Activated T-helper 1 cell treated with Interleukin-2 at 50 U/mL for 16 hours (primary cell): ENCODE data around the gene KCNH6.

ENCODE experiments used
- DNase-seq: peaks from one replicate; pipeline ENCODE4 v3.0.0-alpha.2; 2020; ENCODE audit warnings: low read depth

KCNH6 gene

GRCh38 chr17:63486317-63487013 lies 36.7 kb upstream of the KCNH6 start:
- no peak for DNase-seq

- DNase-seq: no peak
Measured at GRCh38 chr17:63487014-63487339, 36.2 kb upstream of the KCNH6 start.

- DNase-seq: no peak
Measured at GRCh38 chr17:63488851-63489250, 34.3 kb upstream of the KCNH6 start.

GRCh38 chr17:63489291-63489690 lies 33.9 kb upstream of the KCNH6 start:
- no peak for DNase-seq

GRCh38 chr17:63490329-63490728 lies 32.8 kb upstream of the KCNH6 start:
- no peak for DNase-seq

GRCh38 chr17:63490858-63491400 lies 32.2 kb upstream of the KCNH6 start:
- no peak for DNase-seq

- DNase-seq: no peak
Measured at GRCh38 chr17:63491413-63491812, 31.7 kb upstream of the KCNH6 start.

GRCh38 chr17:63491977-63492618 lies 31.1 kb upstream of the KCNH6 start:
- DNase-seq: no peak

- DNase-seq: no peak
Measured at GRCh38 chr17:63492940-63493339, 30.2 kb upstream of the KCNH6 start.

- no peak for DNase-seq
Measured at GRCh38 chr17:63493411-63493810, 29.7 kb upstream of the KCNH6 start.

- no peak for DNase-seq
Measured at GRCh38 chr17:63494300-63494928, 28.7 kb upstream of the KCNH6 start.

- DNase-seq: no peak
Measured at GRCh38 chr17:63495491-63495890, 27.7 kb upstream of the KCNH6 start.

GRCh38 chr17:63496177-63496576 lies 27.0 kb upstream of the KCNH6 start:
- DNase-seq: no peak

- no peak for DNase-seq
Measured at GRCh38 chr17:63496663-63497400, 26.3 kb upstream of the KCNH6 start.

GRCh38 chr17:63497708-63498483 lies 25.3 kb upstream of the KCNH6 start:
- DNase-seq: no peak

- DNase-seq: no peak
Measured at GRCh38 chr17:63498626-63499195, 24.4 kb upstream of the KCNH6 start.

- DNase-seq: no peak
Measured at GRCh38 chr17:63500543-63501390, 22.4 kb upstream of the KCNH6 start.

- no peak for DNase-seq
Measured at GRCh38 chr17:63503341-63503705, 19.8 kb upstream of the KCNH6 start.

- no peak for DNase-seq
Measured at GRCh38 chr17:63504261-63504660, 18.9 kb upstream of the KCNH6 start.

- DNase-seq: no peak
Measured at GRCh38 chr17:63505341-63505740, 17.8 kb upstream of the KCNH6 start.

- DNase-seq: no peak
Measured at GRCh38 chr17:63506627-63507026, 16.5 kb upstream of the KCNH6 start.
